ENCODE results near the gene ALDH3A2. TPM values are rescaled to one million over a fixed set of nuclear protein-coding genes. Genes with fewer than 3 reads are reported as not detected.
"Not testable (repeated sequence)": the region's sequence is repeated elsewhere in the genome, so short reads cannot be mapped to it uniquely, and the experiment has no call there.

The ALDH3A2 gene
- total RNA-seq, 1 experiment from 2014 or later = 81.8 TPM

GRCh38 chr17:19678581-19679453 is 30.3 kb downstream of the ALDH3A2 start:
- no peak for DNase-seq (ENCODE audit: low read depth)

- DNase-seq (ENCODE audit: low read depth) = no peak
Measured at GRCh38 chr17:19683117-19683516, 34.6 kb downstream of the ALDH3A2 start.

GRCh38 chr17:19684909-19685580 is 36.5 kb downstream of the ALDH3A2 start:
- not testable (repeated sequence) for DNase-seq (ENCODE audit: low read depth)

- DNase-seq (ENCODE audit: low read depth) = no peak
Measured at GRCh38 chr17:19686400-19687090, 38.0 kb downstream of the ALDH3A2 start.

- DNase-seq (ENCODE audit: low read depth) = no peak
Measured at GRCh38 chr17:19702217-19702641, 53.7 kb downstream of the ALDH3A2 start.

- DNase-seq (ENCODE audit: low read depth) = no peak
Measured at GRCh38 chr17:19703106-19703827, 54.7 kb downstream of the ALDH3A2 start.

GRCh38 chr17:19703828-19704613 is 55.5 kb downstream of the ALDH3A2 start:
- DNase-seq (ENCODE audit: low read depth) = no peak

GRCh38 chr17:19705201-19705600 is 56.6 kb downstream of the ALDH3A2 start:
- no peak for DNase-seq (ENCODE audit: low read depth)

- DNase-seq (ENCODE audit: low read depth) = no peak
Measured at GRCh38 chr17:19705771-19706770, 57.5 kb downstream of the ALDH3A2 start.

GRCh38 chr17:19706791-19707727 is 58.5 kb downstream of the ALDH3A2 start:
- no peak for DNase-seq (ENCODE audit: low read depth)

GRCh38 chr17:19707728-19708221 is 59.2 kb downstream of the ALDH3A2 start:
- no peak for DNase-seq (ENCODE audit: low read depth)

GRCh38 chr17:19708431-19709175 is 60.1 kb downstream of the ALDH3A2 start:
- DNase-seq (ENCODE audit: low read depth) = no peak

GRCh38 chr17:19709841-19710240 is 61.3 kb downstream of the ALDH3A2 start:
- DNase-seq (ENCODE audit: low read depth) = no peak

GRCh38 chr17:19712436-19713004 is 64.0 kb downstream of the ALDH3A2 start:
- DNase-seq (ENCODE audit: low read depth) = no peak

- DNase-seq (ENCODE audit: low read depth) = no peak
Measured at GRCh38 chr17:19713462-19713861, 64.9 kb downstream of the ALDH3A2 start.

- DNase-seq (ENCODE audit: low read depth) = no peak
Measured at GRCh38 chr17:19713901-19714361, 65.4 kb downstream of the ALDH3A2 start.

Measured in M059J (cell line).